CD14-positive monocyte (primary cell): ENCODE results near the gene ETFRF1. TPM values are rescaled to one million over a fixed set of nuclear protein-coding genes. Genes with fewer than 3 reads are reported as not detected.

Source experiments
- DNase-seq, 3 donors: peaks; one replicate each; pipeline ENCODE4 v3.0.0-alpha.2; 2011 to 2022
- H2AFZ ChIP-seq: 2 replicates; pipeline ENCODE4 v1.6.0; 2012; ENCODE audit warnings: mild to moderate bottlenecking, low read depth, low read length, inconsistent platforms; ENCODE audit not compliant: insufficient read depth, poor library complexity, severe bottlenecking
- H3K27ac ChIP-seq, 2 donors: 1 replicate in 1 of 2; 2 replicates in 1 of 2; pipeline ENCODE4 v1.5.1; 2012 to 2013; ENCODE audit warnings: low read length in 2 of 2, control low read depth in 1 of 2, inconsistent platforms in 1 of 2, low read depth in 1 of 2, mild to moderate bottlenecking in 1 of 2
- H3K27me3 ChIP-seq, 2 donors: one replicate each; pipeline versions ENCODE4 v1.6.0 to v1.6.1; 2011 to 2013; ENCODE audit warnings: low read length in 2 of 2; ENCODE audit not compliant: control insufficient read depth in 2 of 2, insufficient read depth in 2 of 2
- H3K36me3 ChIP-seq, 2 donors: replicated peaks in 1 of 2; 1 replicate in 1 of 2; 2 replicates in 1 of 2; pipeline versions ENCODE4 v1.5.1 to v1.6.1; 2012 to 2013; ENCODE audit warnings: low read length in 2 of 2, control low read depth in 1 of 2, inconsistent platforms in 1 of 2, mild to moderate bottlenecking in 1 of 2; ENCODE audit not compliant: insufficient read depth in 2 of 2, control insufficient read depth in 1 of 2
- H3K4me1 ChIP-seq, 2 donors: 1 replicate in 1 of 2; 2 replicates in 1 of 2; pipeline versions ENCODE4 v1.5.1 to v1.6.1; 2012 to 2013; ENCODE audit warnings: low read length in 2 of 2, control low read depth in 1 of 2, inconsistent platforms in 1 of 2, mild to moderate bottlenecking in 1 of 2, moderate library complexity in 1 of 2; ENCODE audit not compliant: insufficient read depth in 2 of 2, control insufficient read depth in 1 of 2
- H3K4me2 ChIP-seq: replicated peaks from 2 replicates; pipeline ENCODE3; 2012; ENCODE audit warnings: low read length, moderate library complexity, mild to moderate bottlenecking; ENCODE audit not compliant: poor library complexity, severe bottlenecking; ENCODE audit errors: extremely low read depth
- H3K4me3 ChIP-seq, 3 experiments: fragments of 200-600 bp in 1 of 3; sonication (generic) in 1 of 3; replicated peaks in 1 of 3; 1 replicate in 2 of 3; 2 replicates in 1 of 3; pipeline ENCODE4 v1.5.1; 2011 to 2013; ENCODE audit warnings: low read length in 3 of 3, mild to moderate bottlenecking in 3 of 3, control low read depth in 2 of 3, low read depth in 2 of 3, inconsistent platforms in 1 of 3, moderate library complexity in 1 of 3
- H3K79me2 ChIP-seq: 2 replicates; pipeline ENCODE4 v1.6.0; 2012; ENCODE audit warnings: mild to moderate bottlenecking, control low read depth, inconsistent platforms, low read length, moderate library complexity; ENCODE audit not compliant: insufficient read depth
- H3K9ac ChIP-seq: 2 replicates; pipeline ENCODE4 v1.6.0; 2017; ENCODE audit warnings: low read length, mild to moderate bottlenecking; ENCODE audit not compliant: insufficient read depth, poor library complexity, severe bottlenecking
- H3K9me3 ChIP-seq, 2 donors: replicated peaks in 1 of 2; 1 replicate in 1 of 2; 2 replicates in 1 of 2; pipeline versions ENCODE4 v1.5.1 to v1.6.1; 2012 to 2013; ENCODE audit warnings: low read length in 2 of 2, control low read depth in 1 of 2; ENCODE audit not compliant: control insufficient read depth in 1 of 2, insufficient read depth in 1 of 2
- H4K20me1 ChIP-seq: 2 replicates; pipeline ENCODE4 v1.6.0; 2012; ENCODE audit warnings: mild to moderate bottlenecking, low read length, control low read depth, moderate library complexity; ENCODE audit not compliant: insufficient read depth
- H3K27ac Mint-ChIP-seq, 7 donors: one replicate each; pipeline ENCODE4 v1.8.0; 2020; ENCODE audit warnings: mild to moderate bottlenecking in 7 of 7, mixed read lengths in 7 of 7, moderate library complexity in 6 of 7, inconsistent platforms in 2 of 7
- H3K27me3 Mint-ChIP-seq, 3 donors: one replicate each; pipeline ENCODE4 v1.8.0; 2021 to 2022; ENCODE audit warnings: low read depth in 3 of 3, mild to moderate bottlenecking in 3 of 3, mixed read lengths in 3 of 3, moderate library complexity in 3 of 3, inconsistent platforms in 1 of 3
- H3K36me3 Mint-ChIP-seq, 2 donors: one replicate each; pipeline ENCODE4 v1.8.0; 2020; ENCODE audit warnings: mixed read lengths in 2 of 2, inconsistent platforms in 1 of 2, mild to moderate bottlenecking in 1 of 2
- H3K4me1 Mint-ChIP-seq: one replicate; pipeline ENCODE4 v1.8.0; 2020; ENCODE audit warnings: mild to moderate bottlenecking, mixed read lengths
- H3K4me3 Mint-ChIP-seq, 2 donors: one replicate each; pipeline ENCODE4 v1.8.0; 2020; ENCODE audit warnings: mild to moderate bottlenecking in 2 of 2, mixed read lengths in 2 of 2, moderate library complexity in 1 of 2
- H3K9me3 Mint-ChIP-seq, 7 donors: one replicate each; pipeline ENCODE4 v1.8.0; 2020 to 2022; ENCODE audit warnings: mixed read lengths in 7 of 7, mild to moderate bottlenecking in 6 of 7, moderate library complexity in 6 of 7, inconsistent platforms in 2 of 7
- CTCF ChIP-seq: fragments of 200-600 bp; IDR thresholded peaks from one replicate; pipeline ENCODE4 v1.8.0; 2022; ENCODE audit warnings: antibody characterized with exemption, mild to moderate bottlenecking
- WGBS: methylation state at CpG from one replicate; pipeline ENCODE4 v1.1.5; 2013; ENCODE audit warnings: missing lambda C conversion rate; ENCODE audit not compliant: insufficient coverage; 5-methylcytosine and 5-hydroxymethylcytosine counted together
- intact Hi-C, 2 donors: fragments of 100-400 bp; cut with micrococcal nuclease; formaldehyde crosslinking; loops; one replicate each; pipeline versions ENCODE4 v1.15.0 to v1.15.1; 2023
- polyA plus RNA-seq, 3 donors: library from polyadenylated mRNA; depleted of rRNA in 1 of 3; unstranded in 2 of 3; stranded (reverse) in 1 of 3; fragments of 300-500 nt in 2 of 3; fragments of >200 nt in 1 of 3; fragmentation: Illumina TruSeq in 2 of 3; gene quantifications; 1 replicate in 2 of 3; 2 replicates in 1 of 3; pipeline ENCODE4 v1.2.3, GENCODE V29; 2012 to 2021

The ETFRF1 gene
- polyA plus RNA-seq, 3 donors, result 9.8 to 28.9 (median 16.0) TPM

- Histone ChIP-seq H3K27ac (peak overlapping the region in 1 of 2 donors; percentile 12), H3K4me2 (no peak overlapping the region), H3K9me3 (no peaks in the 10 kb centered on the region), H3K9ac (no peak overlapping the region), H2AFZ (no peak overlapping the region), H3K4me3 (no peak overlapping the region), H3K27me3 (no peaks in the 10 kb centered on the region), H4K20me1 (peaks cover 86% of the 10 kb centered on the region), H3K4me1 (no peaks in the 10 kb centered on the region), H3K79me2 (peaks cover 55% of the 10 kb centered on the region), H3K36me3 (peaks cover 34 to 82% of the 10 kb centered on the region in 2 donors)
- WGBS, result 100% methylated on average over 1 of the region's 4 CpGs
- Mint-ChIP-seq H3K4me3 (no peak overlapping the region), H3K9me3 (no peaks in the 10 kb centered on the region), H3K27ac (peak overlapping the region in 2 of 7 donors; percentile 38 to 76), H3K36me3 (peaks cover 52 to 66% of the 10 kb centered on the region in 2 donors), H3K4me1 (no peaks in the 10 kb centered on the region), H3K27me3 (no peaks in the 10 kb centered on the region)
- no peak for TF ChIP-seq CTCF
- no peak for DNase-seq
- intact Hi-C loops, result no loop called here
Observed at GRCh38 chr12:25236626-25237025, 41.6 kb downstream of the ETFRF1 start.

GRCh38 chr12:25241167-25242020 lies 46.4 kb downstream of the ETFRF1 start:
- Mint-ChIP-seq H3K9me3 (no peaks in the 10 kb centered on the region), H3K4me3 (no peak overlapping the region), H3K36me3 (peaks cover 59 to 74% of the 10 kb centered on the region in 2 donors), H3K27me3 (no peaks in the 10 kb centered on the region), H3K4me1 (no peaks in the 10 kb centered on the region), H3K27ac (peak overlapping the region in 2 of 7 donors; percentile 46 to 69)
- Histone ChIP-seq H2AFZ (no peak overlapping the region), H3K79me2 (peaks cover 71% of the 10 kb centered on the region), H3K9ac (no peak overlapping the region), H3K27me3 (no peaks in the 10 kb centered on the region), H3K27ac (no peak overlapping the region), H3K4me3 (no peak overlapping the region), H3K36me3 (peaks cover 30 to 84% of the 10 kb centered on the region in 2 donors), H3K9me3 (no peaks in the 10 kb centered on the region), H3K4me1 (no peaks in the 10 kb centered on the region), H4K20me1 (peaks cover 78% of the 10 kb centered on the region), H3K4me2 (no peak overlapping the region)
- DNase-seq, result peak; percentile 38 to 63 (median 44)
- TF ChIP-seq CTCF, result peak; percentile 87
- intact Hi-C loops, result loop anchor here (10.0 kb wide), 2 partner anchors 47 to 93 kb away; partner anchors contain the start of genes DNAI7 (in 1 of the 2) and ETFRF1 (in 1 of the 2)
- WGBS, result no CpG with 5 or more reads among the region's 6 CpGs
